WTC11 (cell line): Measurements from ENCODE around the gene NACC2.

Experiments used
- NFYB ChIP-seq: sonication (generic); formaldehyde crosslinking; conservative IDR thresholded peaks from 2 replicates; pipeline ENCODE4 v1.8.0; 2022; ENCODE audit warnings: low read depth, missing genetic modification reagents
- TF ChIP-seq, protein P1 (sequence below): fragments of 200-600 bp; IDR thresholded peaks from 2 replicates; pipeline ENCODE4 v1.8.0; 2022; ENCODE audit warnings: antibody characterized with exemption

DNA sequence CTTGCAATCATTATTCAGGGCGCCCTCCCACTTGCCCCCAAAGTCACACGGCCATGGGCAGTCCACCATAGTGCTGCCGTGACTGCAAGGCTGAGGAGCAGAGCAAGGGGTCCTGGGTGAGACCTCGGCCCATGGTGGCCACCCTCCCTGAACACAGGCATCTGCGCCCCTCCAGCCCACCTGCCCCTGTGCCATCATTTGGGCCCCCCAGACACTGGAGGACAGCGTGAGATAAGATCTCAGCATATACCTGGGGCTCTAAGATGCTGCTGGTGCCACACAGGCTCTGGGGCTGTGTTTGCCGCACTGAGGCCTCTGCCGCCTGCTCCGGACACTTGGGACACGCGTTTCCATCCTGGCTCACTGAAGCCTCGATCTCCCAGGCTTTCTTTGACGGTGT lies 20.1 kb upstream of the NACC2 start:
- TF ChIP-seq, protein P1, sequence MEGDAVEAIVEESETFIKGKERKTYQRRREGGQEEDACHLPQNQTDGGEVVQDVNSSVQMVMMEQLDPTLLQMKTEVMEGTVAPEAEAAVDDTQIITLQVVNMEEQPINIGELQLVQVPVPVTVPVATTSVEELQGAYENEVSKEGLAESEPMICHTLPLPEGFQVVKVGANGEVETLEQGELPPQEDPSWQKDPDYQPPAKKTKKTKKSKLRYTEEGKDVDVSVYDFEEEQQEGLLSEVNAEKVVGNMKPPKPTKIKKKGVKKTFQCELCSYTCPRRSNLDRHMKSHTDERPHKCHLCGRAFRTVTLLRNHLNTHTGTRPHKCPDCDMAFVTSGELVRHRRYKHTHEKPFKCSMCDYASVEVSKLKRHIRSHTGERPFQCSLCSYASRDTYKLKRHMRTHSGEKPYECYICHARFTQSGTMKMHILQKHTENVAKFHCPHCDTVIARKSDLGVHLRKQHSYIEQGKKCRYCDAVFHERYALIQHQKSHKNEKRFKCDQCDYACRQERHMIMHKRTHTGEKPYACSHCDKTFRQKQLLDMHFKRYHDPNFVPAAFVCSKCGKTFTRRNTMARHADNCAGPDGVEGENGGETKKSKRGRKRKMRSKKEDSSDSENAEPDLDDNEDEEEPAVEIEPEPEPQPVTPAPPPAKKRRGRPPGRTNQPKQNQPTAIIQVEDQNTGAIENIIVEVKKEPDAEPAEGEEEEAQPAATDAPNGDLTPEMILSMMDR: no peak
- no peak for TF ChIP-seq NFYB (CRISPR knock-in tag)
